GM12878 (cell line): ENCODE results near the gene NUPR1. TPM values are rescaled to one million over a fixed set of nuclear protein-coding genes. Genes with fewer than 3 reads are reported as not detected.
"Not testable (repeated sequence)": the region's sequence is repeated elsewhere in the genome, so short reads cannot be mapped to it uniquely, and the experiment has no call there.

Experiments
- ATAC-seq: fragments of 200-7000 bp; cut with Tn5 transposase; 3 replicates; pipeline ENCODE4 v1.9.1; 2020; ENCODE audit warnings: mild to moderate bottlenecking, moderate library complexity
- BruUV-seq: library from RNA; stranded (reverse); fragments of 400-500 nt; replicated peaks from 2 replicates; lab custom pipeline; 2021; lab: Mats Ljungman, UMichigan
- CTCF ChIA-PET: fragments of 300-600 bp; sonication (Branson Sonifier 250); formaldehyde crosslinking; extraction: SDS; loops from one replicate; lab custom pipeline; 2021; ENCODE audit warnings: inconsistent platforms; lab: Yijun Ruan, JAX
- POLR2A ChIA-PET: fragments of 350-600 bp; formaldehyde crosslinking; extraction: SDS; loops from one replicate; lab custom pipeline; 2021; ENCODE audit warnings: inconsistent platforms; lab: Charles Lee
- RAD21 ChIA-PET: fragments of 300-600 bp; sonication (Branson Sonifier 250); formaldehyde crosslinking; loops from one replicate; lab custom pipeline; 2023; ENCODE audit warnings: antibody characterized with exemption; ENCODE audit not compliant: unreplicated experiment; lab: Charles Lee
- SMC1A ChIA-PET: fragments of 300-600 bp; sonication (Branson Sonifier 250); formaldehyde crosslinking; loops from one replicate; lab custom pipeline; 2023; ENCODE audit not compliant: unreplicated experiment, uncharacterized antibody; lab: Charles Lee
- DNase-seq: peaks from one replicate; pipeline ENCODE4 v3.0.0-alpha.2; 2011; ENCODE audit warnings: low read depth, low spot score
- FAIRE-seq: peaks from 3 replicates; lab custom pipeline; 2011; peaks lifted over from hg19 to GRCh38; lab: Jason Lieb, UNC
- H2AFZ ChIP-seq: 2 replicates; pipeline ENCODE4 v1.6.0; 2011; ENCODE audit warnings: low read depth, low read length, control low read depth; ENCODE audit not compliant: control insufficient read depth
- H3K27ac ChIP-seq: 2 replicates; pipeline ENCODE4 v1.5.1; 2011; ENCODE audit warnings: control low read depth; ENCODE audit not compliant: control insufficient read depth, insufficient read depth
- H3K27me3 ChIP-seq, 2 experiments: replicated peaks in 1 of 2; 2 replicates each; pipeline versions ENCODE4 v1.6.0 to v1.6.1; 2011; ENCODE audit warnings: low read length in 1 of 2; ENCODE audit not compliant: control insufficient read depth in 2 of 2, insufficient read depth in 2 of 2
- H3K36me3 ChIP-seq, 2 experiments: 2 replicates each; pipeline ENCODE4 v1.5.1; 2011; ENCODE audit warnings: low read length in 1 of 2; ENCODE audit not compliant: control insufficient read depth in 2 of 2, insufficient read depth in 2 of 2
- H3K4me1 ChIP-seq: 2 replicates; pipeline ENCODE4 v1.6.1; 2011; ENCODE audit warnings: mild to moderate bottlenecking, low read length, moderate library complexity, mixed read lengths; ENCODE audit not compliant: control insufficient read depth, insufficient read depth
- H3K4me2 ChIP-seq: 2 replicates; pipeline ENCODE4 v1.6.0; 2011; ENCODE audit warnings: control low read depth; ENCODE audit not compliant: control insufficient read depth, insufficient read depth
- H3K4me3 ChIP-seq: fragments of 200-600 bp; sonication (generic); 2 replicates; pipeline ENCODE4 v1.5.1; 2016
- H3K79me2 ChIP-seq: 2 replicates; pipeline ENCODE4 v1.6.0; 2011; ENCODE audit warnings: low read length; ENCODE audit not compliant: control insufficient read depth, insufficient read depth
- H3K9ac ChIP-seq: 2 replicates; pipeline ENCODE4 v1.8.0; 2011; ENCODE audit warnings: low read length, control low read depth, mixed read lengths; ENCODE audit not compliant: control insufficient read depth, insufficient read depth
- H3K9me3 ChIP-seq: replicated peaks from 3 replicates; pipeline ENCODE4 v1.5.1; 2011; ENCODE audit warnings: mild to moderate bottlenecking, low read length; ENCODE audit not compliant: control insufficient read depth, insufficient read depth
- H4K20me1 ChIP-seq: 2 replicates; pipeline ENCODE4 v1.6.0; 2011; ENCODE audit not compliant: control insufficient read depth, insufficient read depth
- PAX5 ChIP-seq: IDR thresholded peaks from 2 replicates; pipeline ENCODE4 v1.6.1; 2011; ENCODE audit warnings: low read depth, low read length, borderline replicate concordance
- SKIL ChIP-seq: fragments of 450-650 bp; IDR thresholded peaks from 2 replicates; pipeline ENCODE4 v1.6.1; 2017; ENCODE audit warnings: mild to moderate bottlenecking, low read depth, inconsistent platforms; ENCODE audit not compliant: poor library complexity, severe bottlenecking
- ZNF384 ChIP-seq: IDR thresholded peaks from 2 replicates; pipeline ENCODE4 v1.6.1; 2012; ENCODE audit warnings: low read depth, mild to moderate bottlenecking, low read length, improper control_type of control experiment, borderline replicate concordance
- WGBS: methylation state at CpG from one replicate; pipeline ENCODE4 v1.1.6; 2016; ENCODE audit warnings: low lambda C conversion rate; ENCODE audit not compliant: insufficient replicate concordance, insufficient coverage; ENCODE audit errors: missing lambda C conversion rate; 5-methylcytosine and 5-hydroxymethylcytosine counted together
- in situ Hi-C: fragments of 300-500 bp; cut with MboI; formaldehyde crosslinking; loops from 9 replicates; pipeline ENCODE4 v1.14.3; 2018; ENCODE audit warnings: mixed read lengths
- intact Hi-C: fragments of 100-400 bp; cut with micrococcal nuclease; formaldehyde crosslinking; loops from one replicate; pipeline ENCODE4 v1.14.2; 2022; ENCODE audit not compliant: unreplicated experiment
- polyA plus RNA-seq, 11 experiments: library from polyadenylated mRNA; depleted of rRNA in 4 of 11; unstranded in 6 of 11; stranded (reverse) in 5 of 11; fragments of >200 nt; fragmentation: Nextera tagmentation in 4 of 11; fragmentation: Illumina TruSeq in 1 of 11; extraction: Ambion mirVana in 4 of 11; extraction: Trizol in 1 of 11; gene quantifications; 1 replicate in 1 of 11; 2 replicates in 10 of 11; pipeline versions ENCODE4 v1.2.1 to v1.2.3, GENCODE V29; 2011 to 2016; ENCODE audit warnings: inconsistent platforms in 2 of 11, missing spikeins in 2 of 11, low read depth in 1 of 11
- total RNA-seq, 4 experiments: library from RNA; depleted of rRNA in 3 of 4; stranded (reverse); fragments of >200 nt in 3 of 4; fragmentation: Illumina TruSeq in 1 of 4; extraction: Trizol in 1 of 4; gene quantifications; 2 replicates each; pipeline versions ENCODE4 v1.2.1 to v1.2.3, GENCODE V29; 2013 to 2021

NUPR1 gene
- total and polyA plus RNA-seq, 10 of the 15 experiments (the other 5 are each of a cell fraction or from before 2014, with no cell fraction given): 0.04 to 0.78 (median 0.17) TPM; not detected in 2

- Histone ChIP-seq H3K79me2 (no peaks in the 10 kb centered on the region), H3K27ac (no peak overlapping the region), H3K4me2 (no peak overlapping the region), H3K27me3 (no peaks in the 10 kb centered on the region), H3K4me3 (no peak overlapping the region), H2AFZ (no peak overlapping the region), H4K20me1 (no peaks in the 10 kb centered on the region), H3K36me3 (no peaks in the 10 kb centered on the region), H3K4me1 (peaks cover 7% of the 10 kb centered on the region), H3K9ac (no peak overlapping the region), H3K9me3 (no peaks in the 10 kb centered on the region)
- DNase-seq (no peak), FAIRE-seq (no peak), ATAC-seq (no peak)
- TF ChIP-seq ZNF384: no peak
- TF ChIP-seq PAX5: no peak
- TF ChIP-seq SKIL: no peak
- CTCF ChIA-PET: no interaction called here
- intact Hi-C loops: no loop called here
- SMC1A ChIA-PET: no interaction called here
- POLR2A ChIA-PET: no interaction called here
- WGBS: 33% methylated on average over 7 of the region's 7 CpGs
- in situ Hi-C loops: no loop called here
- BruUV-seq: no TSS peak
- RAD21 ChIA-PET: no interaction called here
These were observed 7.9 kb upstream of the NUPR1 start for GRCh38 chr16:28546626-28547025.

- POLR2A ChIA-PET: interaction anchor here (0.7 kb wide), 1 partner anchor 15 kb away, joined by 5 read pairs; no protein-coding TSS in a partner anchor
- intact Hi-C loops, SMC1A ChIA-PET, BruUV-seq, H3K9ac ChIP-seq, H3K9me3 ChIP-seq, H3K4me2 ChIP-seq, RAD21 ChIA-PET, H3K36me3 ChIP-seq, H3K4me1 ChIP-seq, DNase-seq, H3K4me3 ChIP-seq, ATAC-seq, FAIRE-seq, CTCF ChIA-PET, H3K27ac ChIP-seq, in situ Hi-C loops, H2AFZ ChIP-seq, H4K20me1 ChIP-seq, H3K27me3 ChIP-seq, H3K79me2 ChIP-seq: not testable (repeated sequence)
- WGBS: 44% methylated on average over 6 of the region's 7 CpGs
These were observed 7.2 kb upstream of the NUPR1 start for GRCh38 chr16:28545964-28546363.
